Inferior parietal cortex (tissue), 1 donor: ENCODE results near the gene ENKD1.

ENCODE experiments used
- DNase-seq: peaks from one replicate; pipeline ENCODE4 v3.0.0-alpha.2; 2016; ENCODE audit errors: extremely low spot score

ENKD1 gene

DNA sequence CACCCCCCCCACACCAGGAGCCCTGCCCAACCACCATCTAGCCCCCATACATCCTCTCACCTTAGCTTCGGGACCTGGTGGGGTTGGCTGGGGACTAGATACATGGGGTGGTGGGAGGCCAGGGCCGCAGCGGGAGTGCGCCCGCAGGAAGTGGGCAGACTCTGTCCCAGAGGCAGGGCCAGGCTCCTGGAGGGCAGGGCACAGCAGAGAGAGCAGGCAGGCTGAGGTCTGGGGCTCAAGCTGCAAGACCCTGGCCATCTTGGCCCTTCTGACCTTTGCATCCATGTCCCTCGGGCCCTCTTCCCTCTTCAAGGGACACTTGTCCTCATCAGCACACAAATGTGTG is 2.7 kb downstream of the ENKD1 start:
- no peak for DNase-seq

DNA sequence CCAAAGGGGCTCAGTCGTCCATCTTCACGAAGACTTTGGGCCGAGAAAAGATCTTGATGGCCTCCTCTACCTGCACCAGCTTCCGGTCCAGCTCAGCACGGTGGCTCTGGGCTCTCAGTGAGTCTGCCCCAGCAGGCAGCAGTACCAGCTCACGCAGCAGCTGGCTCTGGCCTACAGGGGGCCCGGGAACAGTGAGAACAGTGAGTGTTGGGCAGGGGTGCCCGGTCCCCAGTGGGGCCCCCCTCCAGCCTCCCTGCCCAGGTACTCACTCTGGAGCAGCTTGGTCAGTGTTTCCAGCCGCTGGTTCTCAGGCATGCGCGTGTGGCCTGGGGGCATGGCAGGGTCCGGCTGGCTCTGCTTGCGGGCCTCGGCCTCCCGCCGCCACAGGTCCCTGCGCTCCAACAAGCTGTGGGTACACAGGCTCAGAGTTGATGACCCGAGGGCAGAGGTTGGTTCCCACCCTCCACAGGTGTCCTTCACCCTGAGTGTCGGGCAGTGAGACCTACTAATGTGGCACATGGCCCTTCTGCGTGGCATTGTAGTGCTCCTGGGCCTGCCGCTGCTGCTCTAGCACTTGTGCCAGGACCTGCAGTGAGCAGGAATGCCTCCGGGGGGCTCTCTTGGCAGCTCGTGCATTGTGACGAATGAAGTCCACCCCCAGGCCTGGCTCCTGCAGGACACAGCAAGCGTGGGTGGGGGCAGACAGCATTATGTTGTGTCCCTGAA is 3.2 kb downstream of the ENKD1 start:
- no peak for DNase-seq

DNA sequence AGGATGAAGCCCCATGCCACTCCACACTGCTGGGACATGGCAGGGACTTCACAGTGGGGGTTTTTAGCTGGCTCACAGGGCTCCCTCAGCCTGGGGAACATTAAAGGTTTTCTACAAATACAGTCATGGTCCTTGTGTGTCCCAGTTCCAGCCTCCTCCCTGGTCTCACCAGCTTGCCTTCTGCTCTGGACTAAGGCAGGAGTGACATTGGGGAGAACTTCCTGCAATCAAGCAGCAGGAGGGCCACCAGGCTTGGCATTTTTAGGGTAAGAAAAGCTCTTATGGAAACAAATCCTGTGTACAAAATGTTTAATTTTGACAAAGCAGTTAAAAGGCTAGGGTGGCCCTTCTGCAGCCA is 3.9 kb downstream of the ENKD1 start:
- DNase-seq, result no peak

DNA sequence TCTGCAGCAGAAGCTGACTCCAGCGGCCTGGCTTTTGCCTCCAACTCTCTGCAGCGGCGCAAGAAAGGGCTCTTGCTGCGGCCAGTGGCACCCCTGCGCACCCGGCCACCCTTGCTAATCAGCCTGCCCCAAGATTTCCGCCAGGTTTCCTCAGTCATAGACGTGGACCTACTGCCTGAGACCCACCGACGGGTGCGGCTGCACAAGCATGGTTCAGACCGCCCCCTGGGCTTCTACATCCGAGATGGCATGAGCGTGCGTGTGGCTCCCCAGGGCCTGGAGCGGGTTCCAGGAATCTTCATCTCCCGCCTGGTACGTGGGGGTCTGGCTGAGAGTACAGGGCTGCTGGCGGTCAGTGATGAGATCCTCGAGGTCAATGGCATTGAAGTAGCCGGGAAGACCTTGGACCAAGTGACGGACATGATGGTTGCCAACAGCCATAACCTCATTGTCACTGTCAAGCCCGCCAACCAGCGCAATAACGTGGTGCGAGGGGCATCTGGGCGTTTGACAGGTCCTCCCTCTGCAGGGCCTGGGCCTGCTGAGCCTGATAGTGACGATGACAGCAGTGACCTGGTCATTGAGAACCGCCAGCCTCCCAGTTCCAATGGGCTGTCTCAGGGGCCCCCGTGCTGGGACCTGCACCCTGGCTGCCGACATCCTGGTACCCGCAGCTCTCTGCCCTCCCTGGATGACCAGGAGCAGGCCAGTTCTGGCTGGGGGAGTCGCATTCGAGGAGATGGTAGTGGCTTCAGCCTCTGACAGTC is 4.5 kb downstream of the ENKD1 start:
- no peak for DNase-seq

DNA sequence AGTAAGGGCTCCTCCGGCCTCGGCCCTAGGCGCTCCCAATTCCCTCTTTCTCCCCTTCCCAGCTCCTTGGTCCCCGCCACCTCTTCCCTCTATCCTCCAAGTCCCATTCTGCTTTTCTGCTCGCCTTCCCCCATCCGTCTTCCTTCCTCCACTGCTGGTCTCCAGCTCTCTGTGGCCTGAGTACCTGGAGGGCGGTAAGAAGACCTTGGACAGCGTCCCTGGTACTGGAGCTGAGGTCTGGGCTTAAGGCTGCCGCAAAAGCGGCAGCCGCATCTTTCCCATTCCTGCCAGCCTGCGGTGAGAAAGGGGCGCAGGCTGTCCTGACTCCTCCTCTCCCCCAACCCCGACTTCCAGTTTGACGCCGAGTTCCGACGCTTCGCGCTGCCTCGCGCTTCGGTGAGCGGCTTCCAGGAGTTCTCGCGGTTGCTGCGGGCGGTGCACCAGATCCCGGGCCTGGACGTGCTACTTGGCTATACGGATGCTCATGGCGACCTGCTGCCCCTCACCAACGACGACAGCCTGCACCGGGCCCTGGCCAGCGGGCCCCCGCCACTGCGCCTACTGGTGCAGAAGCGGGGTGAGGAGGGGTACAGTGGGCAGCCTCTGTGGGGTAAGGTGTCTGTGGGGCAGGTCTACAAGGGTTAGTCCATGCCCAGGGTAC is 5.3 kb downstream of the ENKD1 start:
- no peak for DNase-seq

DNA sequence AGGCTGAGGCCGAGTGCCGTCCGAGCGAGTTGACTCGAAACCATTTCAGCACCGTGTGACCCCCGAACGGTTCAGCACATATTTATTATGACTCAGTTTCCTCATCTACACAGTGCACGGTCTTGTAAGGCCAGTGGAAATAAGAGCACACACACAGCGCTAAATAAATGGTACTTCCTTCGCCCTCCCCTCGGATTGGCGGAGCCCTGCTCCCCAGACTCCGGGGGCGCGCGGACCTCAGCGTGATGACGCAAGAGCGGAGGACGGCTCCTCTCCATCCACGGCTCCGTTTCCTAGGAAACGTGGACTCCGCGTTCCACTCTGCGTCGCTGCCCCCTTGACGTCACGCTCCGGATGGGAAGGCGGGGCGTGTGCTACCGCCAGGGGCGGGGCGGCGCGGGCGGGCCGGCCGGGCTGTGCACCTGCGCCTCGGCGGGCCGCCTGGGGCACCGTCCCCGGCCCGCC is 6.0 kb downstream of the ENKD1 start, which contains the start of gene PARD6A:
Gene PARD6A (plus strand): TSS at position 397 of the 465 bp plus-strand sequence. CDS start 79 bp downstream, outside the sequence.
- DNase-seq, result peak; percentile 97

DNA sequence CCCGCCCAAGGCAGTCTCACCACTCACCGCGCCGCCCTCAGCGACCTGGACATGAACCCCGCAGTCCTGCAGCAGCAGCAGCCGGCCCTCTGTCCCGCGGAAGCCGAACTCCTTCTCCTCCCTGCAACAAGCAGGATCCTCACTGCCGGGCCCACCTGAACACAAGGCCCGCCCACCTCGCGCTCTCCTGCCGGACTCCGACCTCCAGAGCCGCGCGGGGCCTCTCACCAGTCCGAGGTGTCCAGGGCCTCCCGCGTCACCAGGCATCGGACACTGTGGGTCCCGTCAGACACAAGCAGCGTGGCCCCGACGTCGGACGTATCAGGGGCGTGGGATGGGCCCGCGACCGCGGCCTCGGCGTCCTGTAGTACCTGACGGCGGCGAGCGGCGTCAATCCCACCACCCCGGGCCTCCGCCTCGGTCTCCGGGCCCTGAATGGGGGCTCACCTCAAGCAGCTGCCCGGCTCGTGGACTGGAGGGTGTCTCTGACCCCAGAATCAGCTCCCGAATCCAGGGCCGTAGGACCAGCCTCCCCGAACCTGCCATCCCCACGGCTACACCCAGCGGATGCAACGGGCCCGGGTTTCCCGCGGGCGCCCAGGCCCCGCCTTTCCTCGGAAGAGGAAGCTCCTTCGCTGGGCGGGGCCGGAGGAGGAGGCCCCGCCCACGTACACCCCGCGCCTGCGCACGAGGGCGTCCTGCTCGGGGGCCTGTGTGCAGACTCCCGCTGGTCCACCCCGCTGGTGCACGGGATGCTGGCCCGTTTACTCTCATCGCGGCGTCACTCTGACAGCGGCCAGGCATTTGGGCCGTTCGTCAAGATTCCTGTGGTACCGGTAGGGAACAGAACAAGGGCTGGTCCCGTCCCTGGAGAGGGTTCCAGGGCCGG is 6.6 kb downstream of the ENKD1 start, which contains the start of gene ACD:
Gene ACD (minus strand): TSS at position 586 of the 889 bp plus-strand sequence. CDS start 40 bp downstream, at position 546.
- peak; percentile 98 for DNase-seq

DNA sequence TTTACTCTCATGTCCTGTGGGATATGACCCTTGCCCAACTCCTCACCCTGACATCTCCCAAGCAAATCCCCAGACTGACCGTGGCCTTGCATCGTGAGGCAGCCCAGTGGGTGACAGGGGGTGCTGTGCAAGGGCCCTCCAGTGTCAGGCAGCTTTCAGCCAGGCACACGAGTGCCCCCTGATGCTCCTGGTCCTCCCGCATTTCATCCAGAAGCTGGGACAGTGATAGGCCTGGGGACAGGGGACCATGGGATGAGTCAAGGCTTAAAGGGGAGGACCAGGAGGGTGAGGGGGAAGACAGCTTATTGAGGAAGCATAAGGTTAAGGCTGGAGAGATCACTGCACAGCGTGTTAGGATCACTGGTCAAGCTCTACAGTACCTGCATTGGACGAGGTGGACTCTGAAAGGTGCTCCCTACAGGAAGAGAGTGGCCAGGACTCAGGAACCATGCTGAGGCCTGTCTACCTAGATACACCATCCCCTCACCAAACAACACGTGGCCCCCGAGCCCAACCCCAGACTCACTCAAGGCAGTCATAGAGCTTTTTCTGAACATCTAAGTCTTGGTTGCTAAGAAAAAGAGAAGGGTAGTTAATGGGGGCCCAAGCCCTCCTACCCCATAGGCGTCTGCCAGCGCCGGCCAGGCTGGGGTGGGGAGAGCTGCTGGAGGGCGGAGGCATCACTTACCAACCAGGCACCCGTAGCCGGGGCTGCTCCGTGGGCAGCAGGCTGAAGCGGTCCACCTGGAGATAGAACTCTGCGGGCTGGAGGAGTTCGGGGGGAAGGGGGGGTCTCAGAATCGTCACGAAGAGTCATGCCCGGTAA is 7.5 kb downstream of the ENKD1 start:
- no peak for DNase-seq

DNA sequence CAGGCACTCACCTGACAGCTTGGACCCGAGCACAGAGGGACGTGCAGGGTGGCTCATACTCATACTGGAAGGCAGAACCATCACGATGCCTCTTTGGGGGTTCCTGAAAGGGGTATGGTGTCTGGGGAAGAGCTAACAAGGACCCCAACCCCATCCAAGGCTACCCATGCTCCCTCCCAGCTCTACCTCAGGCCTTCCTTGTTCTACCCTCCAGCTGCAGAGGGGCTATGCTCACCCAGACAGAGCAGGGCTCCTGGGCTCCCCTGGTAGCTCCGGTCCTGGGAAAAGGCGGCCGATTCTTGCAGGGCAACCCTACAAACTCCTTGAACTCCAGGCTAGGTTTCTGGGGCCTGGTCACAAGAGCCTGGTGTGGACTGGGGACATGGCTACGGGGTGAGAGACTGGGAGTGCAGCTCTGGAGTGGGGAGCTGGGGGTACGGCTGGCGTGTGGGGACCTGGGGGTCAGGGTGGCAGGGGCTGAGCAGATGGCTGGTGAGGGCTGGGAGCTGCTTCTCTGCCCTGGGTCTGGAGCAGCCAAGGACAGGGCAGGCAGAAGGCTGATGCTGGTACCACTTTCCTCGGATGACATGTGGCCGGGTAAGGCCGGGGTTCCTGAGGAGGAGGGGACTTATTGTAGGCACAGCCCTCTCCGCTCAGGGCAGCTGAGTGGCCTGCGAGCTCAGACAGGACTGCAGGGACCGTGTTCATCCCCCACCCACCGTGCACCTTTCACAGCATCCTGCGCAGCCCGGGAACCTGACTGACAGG is 8.6 kb downstream of the ENKD1 start:
- DNase-seq, result no peak

DNA sequence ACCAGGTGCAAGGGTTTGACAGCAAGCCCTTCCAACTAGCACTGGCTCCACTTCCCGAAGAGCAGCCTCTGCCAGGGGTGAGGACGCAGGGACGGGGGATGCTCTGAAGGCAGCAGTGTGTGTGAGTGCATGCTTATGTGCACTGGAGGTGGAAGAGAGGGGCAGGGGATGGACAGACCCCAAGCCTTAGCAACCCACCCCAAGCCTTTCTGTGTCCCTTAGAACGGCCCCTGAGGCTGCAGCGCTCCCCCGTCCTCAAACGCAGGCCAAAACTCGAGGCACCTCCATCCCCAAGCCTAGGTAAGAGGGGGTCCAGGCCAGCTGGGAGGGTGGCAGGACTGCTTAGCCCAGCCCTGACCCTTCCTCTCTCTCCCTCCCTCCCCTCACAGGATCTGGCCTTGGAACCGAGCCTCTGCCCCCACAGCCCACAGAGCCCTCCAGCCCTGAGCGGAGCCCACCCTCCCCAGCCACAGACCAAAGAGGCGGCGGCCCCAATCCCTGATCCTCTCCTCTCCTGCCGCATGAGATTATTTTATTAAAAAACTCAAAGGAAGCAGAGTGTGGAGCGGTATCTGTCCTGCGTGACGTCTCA is 9.4 kb downstream of the ENKD1 start:
- no peak for DNase-seq

DNA sequence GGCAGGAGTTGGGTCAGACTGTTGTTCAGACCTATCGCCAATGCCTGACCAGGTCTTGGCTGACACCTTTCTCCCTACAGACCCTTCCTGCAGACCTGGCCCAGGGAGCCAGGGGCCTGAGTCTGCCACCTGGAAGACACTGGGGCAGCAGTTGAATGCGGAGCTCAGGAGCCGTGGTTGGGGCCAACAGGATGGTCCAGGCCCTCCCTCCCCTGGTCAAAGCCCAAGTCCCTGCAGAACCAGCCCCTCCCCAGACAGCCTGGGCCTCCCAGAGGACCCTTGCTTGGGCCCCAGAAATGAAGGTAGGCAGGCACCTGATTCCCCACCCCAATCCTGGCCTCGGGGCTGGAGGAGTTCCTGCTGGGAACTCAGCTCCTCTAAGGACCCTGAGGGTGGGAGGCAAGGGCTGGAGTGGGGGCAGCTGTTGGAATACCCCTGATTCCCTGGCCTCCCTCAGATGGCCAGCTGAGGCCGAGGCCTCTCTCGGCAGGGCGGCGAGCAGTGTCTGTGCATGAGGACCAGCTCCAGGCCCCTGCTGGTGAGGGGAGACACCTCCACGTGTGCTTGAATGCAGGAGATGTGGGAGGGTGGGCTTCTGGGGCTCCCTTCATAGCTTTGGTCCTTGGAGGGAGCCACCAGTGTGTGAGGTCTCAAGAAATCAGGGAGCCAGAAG is 10.1 kb downstream of the ENKD1 start:
- DNase-seq, result no peak

DNA sequence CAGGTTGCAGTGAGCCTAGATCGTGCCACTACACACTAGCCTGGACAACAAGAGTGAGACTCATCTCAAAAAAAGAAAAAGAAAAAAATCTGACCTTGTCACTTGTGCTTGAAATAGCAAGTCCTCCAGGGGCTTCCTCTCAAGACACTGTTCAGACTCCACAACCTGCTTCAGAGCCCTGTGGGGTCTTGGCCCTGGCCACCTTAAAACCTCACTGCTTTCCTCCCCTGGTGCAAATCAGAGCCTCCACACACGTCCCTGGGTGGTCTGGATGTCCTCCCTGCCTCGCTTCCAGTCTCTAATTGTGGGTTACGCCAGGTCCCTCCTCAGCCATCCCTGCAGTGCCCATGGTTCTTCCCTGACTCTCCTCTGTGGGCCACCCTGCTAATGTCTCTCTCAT is 11.2 kb downstream of the ENKD1 start:
- no peak for DNase-seq

DNA sequence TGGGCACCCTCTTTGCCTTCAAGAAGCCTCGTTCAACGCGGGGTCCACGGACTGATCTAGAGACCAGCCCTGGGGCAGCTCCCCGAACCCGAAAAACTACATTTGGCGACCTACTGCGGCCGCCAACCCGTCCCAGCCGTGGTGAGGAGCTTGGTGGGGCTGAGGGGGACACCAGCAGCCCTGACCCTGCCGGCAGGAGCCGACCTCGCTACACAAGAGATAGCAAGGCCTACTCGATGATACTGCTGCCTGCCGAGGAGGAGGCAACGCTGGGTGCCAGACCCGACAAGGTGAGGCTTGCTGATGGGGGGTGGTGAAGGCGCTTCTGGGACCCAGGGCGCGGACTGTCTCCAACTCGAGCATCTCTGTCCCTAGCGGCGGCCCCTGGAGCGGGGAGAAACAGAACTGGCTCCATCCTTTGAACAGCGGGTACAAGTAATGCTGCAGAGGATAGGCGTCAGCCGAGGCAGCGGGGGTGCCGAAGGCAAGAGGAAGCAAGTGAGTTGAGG is 12.1 kb downstream of the ENKD1 start:
- no peak for DNase-seq

DNA sequence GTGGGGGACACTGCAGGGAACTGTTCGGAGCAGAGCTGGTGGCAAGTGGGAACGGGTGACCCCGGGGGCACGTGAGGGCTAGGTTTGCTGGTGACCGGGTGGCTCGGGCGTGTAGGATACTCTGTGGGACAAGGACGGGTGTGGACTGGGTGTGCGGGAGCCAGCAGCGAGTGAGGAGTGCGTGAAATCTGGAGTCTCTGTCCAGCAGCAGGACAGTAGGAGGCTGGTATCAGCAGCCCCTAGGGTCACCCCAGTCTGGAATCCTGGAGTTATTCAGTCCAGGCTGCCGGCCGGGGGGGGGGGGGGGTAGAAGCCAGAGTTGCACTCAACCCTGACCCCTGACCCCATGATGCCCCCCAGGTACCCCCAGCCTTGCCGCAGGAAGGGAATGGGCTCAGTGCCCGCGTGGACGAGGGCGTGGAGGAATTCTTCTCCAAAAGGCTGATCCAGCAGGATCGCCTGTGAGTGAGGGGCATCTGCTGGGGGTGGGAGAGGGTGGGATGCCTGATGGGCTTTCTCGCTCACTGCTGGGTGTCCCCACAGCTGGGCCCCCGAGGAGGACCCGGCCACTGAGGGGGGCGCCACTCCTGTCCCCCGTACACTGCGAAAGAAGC is 12.7 kb downstream of the ENKD1 start:
- no peak for DNase-seq

DNA sequence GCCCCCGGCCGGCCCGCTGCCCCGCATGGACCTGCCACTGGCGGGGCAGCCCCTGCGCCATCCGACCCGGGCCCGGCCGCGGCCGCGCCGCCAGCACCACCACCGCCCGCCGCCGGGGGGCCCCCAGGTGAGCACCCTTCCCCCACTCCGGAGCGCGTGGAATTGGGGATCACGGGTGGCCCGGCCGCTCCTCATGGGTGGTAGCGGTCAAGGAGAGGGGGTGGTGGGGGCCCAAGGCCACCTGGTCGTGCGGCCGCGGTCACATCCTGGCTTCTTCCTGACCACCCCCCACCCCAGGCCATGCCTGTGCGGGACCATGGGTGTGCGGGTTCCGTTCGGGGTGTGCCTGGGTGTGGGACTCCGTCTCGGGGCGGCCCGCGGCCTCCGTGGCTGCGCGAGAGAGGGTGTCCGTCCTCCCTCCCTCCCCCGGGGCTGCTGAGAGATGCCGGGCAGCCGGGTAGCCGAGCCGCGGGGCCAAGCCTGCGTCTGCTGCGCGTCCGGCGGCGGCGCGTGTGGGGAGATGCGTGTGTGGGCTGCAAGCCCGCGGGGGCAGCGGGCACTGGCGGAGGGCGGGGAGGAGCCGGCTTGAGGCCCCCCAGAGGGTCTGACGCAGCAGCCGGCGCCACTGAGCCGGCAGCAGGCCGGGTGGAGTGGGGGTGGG is 13.3 kb downstream of the ENKD1 start:
- no peak for DNase-seq

DNA sequence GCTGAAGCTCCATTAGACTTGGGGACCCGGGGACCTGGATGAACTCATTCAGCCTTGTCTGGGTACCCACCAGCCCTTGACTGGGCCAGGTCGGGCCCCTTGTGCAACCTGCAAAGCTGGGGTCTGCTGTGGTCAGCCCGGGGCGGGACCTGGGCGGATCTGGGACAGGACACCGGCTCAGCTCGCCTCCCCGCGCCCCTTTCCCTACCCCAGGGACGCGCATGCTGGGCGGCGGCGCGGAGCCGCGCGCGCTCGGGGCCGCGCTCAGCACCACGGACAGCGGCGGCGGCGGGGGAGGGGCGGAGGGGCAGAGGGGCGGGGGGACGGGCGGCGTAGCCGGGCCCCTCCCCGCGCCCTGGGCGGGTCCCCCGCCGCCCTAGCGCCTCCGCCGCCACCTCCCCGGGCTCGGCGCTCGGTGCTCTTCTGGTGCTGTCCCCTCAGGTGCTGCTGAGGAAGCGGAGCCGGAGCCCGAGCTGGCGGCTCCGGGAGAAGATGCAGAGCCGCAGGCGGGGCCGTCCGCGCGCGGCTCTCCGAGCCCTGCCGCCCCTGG is 13.9 kb downstream of the ENKD1 start:
- DNase-seq, result no peak

DNA sequence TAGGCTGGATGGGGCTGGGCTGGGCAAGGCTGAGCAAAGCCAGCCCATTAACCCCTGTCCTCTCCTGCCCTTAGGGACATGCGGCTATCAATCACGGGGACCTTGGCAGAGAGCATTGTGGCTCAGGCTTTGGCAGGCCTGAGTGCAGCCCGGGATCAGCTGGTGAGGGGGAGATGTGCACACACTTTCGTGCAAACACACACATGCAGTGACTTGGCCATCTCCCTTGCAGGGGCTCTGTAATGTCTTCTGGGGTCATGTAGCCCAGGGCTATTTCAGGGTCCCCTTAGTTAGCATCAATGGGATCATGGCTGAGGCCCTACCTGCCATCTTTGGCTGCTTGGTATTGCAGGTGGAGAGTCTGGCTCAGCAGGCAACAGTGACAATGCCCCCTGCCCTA is 14.7 kb downstream of the ENKD1 start:
- DNase-seq, result no peak
